Subcutaneous adipose tissue (tissue), 4 donors: ENCODE data around the gene RPL27A. TPM values are rescaled to one million over a fixed set of nuclear protein-coding genes. Genes with fewer than 3 reads are reported as not detected.

Source experiments
- CTCF ChIP-seq: fragments of 450-650 bp; IDR thresholded peaks from one replicate; pipeline ENCODE4 v1.5.1; 2016; ENCODE audit warnings: low read depth, mild to moderate bottlenecking, control low read depth, antibody characterized with exemption, moderate library complexity
- total RNA-seq, 4 donors: library from RNA; depleted of rRNA; stranded (reverse); fragments of >200 nt; gene quantifications; one replicate each; pipeline ENCODE4 v1.1.0, GENCODE V29; 2016

Gene RPL27A
- total RNA-seq, 4 donors from 2014 or later: 925 to 1,376 (median 1,058) TPM

- TF ChIP-seq CTCF: no peak
These were observed 40.3 kb upstream of the RPL27A start for GRCh38 chr11:8642196-8642841.

DNA sequence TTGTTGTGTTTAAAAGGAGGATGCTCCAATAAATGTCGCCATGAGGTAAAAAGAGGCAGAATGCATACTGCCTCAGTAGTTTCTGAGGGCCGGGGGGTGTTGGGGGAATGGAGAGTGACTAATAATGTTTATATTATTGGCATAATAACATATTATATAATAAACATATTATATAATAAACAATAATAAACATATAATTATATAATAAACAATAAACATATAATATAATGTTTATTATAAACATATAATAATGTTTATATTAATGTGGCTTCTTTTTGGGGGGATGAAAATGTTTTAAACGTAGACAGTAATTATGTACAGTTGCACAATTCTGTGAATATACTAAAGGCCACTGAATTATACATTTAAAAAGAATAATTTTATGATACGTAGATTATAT is 35.7 kb upstream of the RPL27A start:
- no peak for TF ChIP-seq CTCF

- no peak for TF ChIP-seq CTCF
These were observed 33.2 kb upstream of the RPL27A start for GRCh38 chr11:8649361-8649760.

DNA sequence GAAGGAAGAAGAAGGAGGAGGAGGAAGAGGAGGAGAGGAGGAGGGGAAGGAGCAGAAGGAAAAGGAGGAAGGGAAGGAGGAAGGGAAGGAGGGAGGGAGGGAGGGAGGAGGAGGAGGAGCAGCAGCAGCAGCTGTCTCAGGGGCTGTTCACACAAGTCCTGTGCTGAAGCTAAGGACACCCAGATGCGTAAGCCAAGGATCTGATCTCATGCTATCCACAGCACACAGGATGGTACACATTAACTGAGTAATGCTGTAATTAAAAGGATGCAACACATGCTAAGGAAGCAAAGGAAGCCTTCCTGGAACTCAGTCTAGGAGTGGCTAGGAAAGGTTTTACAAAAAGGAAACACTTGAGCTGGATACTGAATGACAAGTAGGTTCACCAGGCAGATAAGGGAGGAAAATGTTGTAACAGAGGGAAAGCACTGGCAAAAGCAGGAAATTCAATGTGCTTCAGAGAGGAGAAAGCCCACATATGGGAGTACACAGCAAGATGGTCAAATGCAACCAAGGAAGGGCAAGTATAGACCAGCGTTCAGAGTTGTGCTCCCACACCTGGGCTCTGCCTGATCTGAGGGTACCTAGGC is 32.1 kb upstream of the RPL27A start:
- TF ChIP-seq CTCF: no peak

- no peak for TF ChIP-seq CTCF
These were observed 30.5 kb upstream of the RPL27A start for GRCh38 chr11:8652140-8652539.

GRCh38 chr11:8654503-8654902 is 28.1 kb upstream of the RPL27A start:
- TF ChIP-seq CTCF: no peak

GRCh38 chr11:8656291-8656690 is 26.3 kb upstream of the RPL27A start:
- TF ChIP-seq CTCF: no peak
